K562 (cell line): ENCODE results near the gene AHCYL2. TPM values are rescaled to one million over a fixed set of nuclear protein-coding genes. Genes with fewer than 3 reads are reported as not detected.

ENCODE experiments used
- ATAC-seq: fragments of 200-7000 bp; cut with Tn5 transposase; 3 replicates; pipeline ENCODE4 v1.9.1; 2020; ENCODE audit warnings: moderate library complexity
- BruUV-seq: library from RNA; stranded (reverse); fragments of 400-500 nt; replicated peaks from 2 replicates; lab custom pipeline; 2021; lab: Mats Ljungman, UMichigan
- CTCF ChIA-PET: fragments of 300-600 bp; formaldehyde crosslinking; extraction: SDS; loops from one replicate; lab custom pipeline; 2021; ENCODE audit warnings: low intra/inter-chr PET ratio; lab: Yijun Ruan, JAX
- POLR2A ChIA-PET: fragments of 300-600, 350-650 bp; sonication (Branson Sonifier 250); formaldehyde crosslinking; extraction: SDS; loops from one replicate; lab custom pipeline; 2021; ENCODE audit warnings: antibody characterized with exemption, inconsistent platforms; lab: Yijun Ruan, JAX
- DNase-seq, 4 experiments: peaks; one replicate each; pipeline versions ENCODE4 v3.0.0 to v3.0.0-alpha.2; 2011 to 2018; ENCODE audit warnings: low spot score in 3 of 4, mixed read lengths in 3 of 4; ENCODE audit errors: extremely low read depth in 1 of 4
- FAIRE-seq: peaks from 2 replicates; lab custom pipeline; 2011; peaks lifted over from hg19 to GRCh38; lab: Jason Lieb, UNC
- H2AFZ ChIP-seq: 2 replicates; pipeline ENCODE4 v1.6.0; 2011; ENCODE audit warnings: low read depth, low read length, control low read depth, inconsistent platforms
- H3K27ac ChIP-seq: fragments of 200-600 bp; 3 replicates; pipeline ENCODE4 v1.8.0; 2011; ENCODE audit warnings: low read depth, mild to moderate bottlenecking, control low read depth, inconsistent platforms, low read length, moderate library complexity, mixed read lengths; ENCODE audit errors: extremely low read depth
- H3K27me3 ChIP-seq, 2 experiments: fragments of 300-600 bp in 1 of 2; 2 replicates in 1 of 2; 3 replicates in 1 of 2; pipeline versions ENCODE4 v1.6.0 to v1.8.0; 2011; ENCODE audit warnings: inconsistent platforms in 2 of 2, low read length in 2 of 2, mild to moderate bottlenecking in 1 of 2, mixed read lengths in 1 of 2, moderate library complexity in 1 of 2; ENCODE audit not compliant: control insufficient read depth in 2 of 2, insufficient read depth in 2 of 2
- H3K36me3 ChIP-seq: fragments of 300-600 bp; 3 replicates; pipeline ENCODE4 v1.8.0; 2011; ENCODE audit warnings: mild to moderate bottlenecking, low read length, inconsistent platforms; ENCODE audit not compliant: control insufficient read depth, insufficient read depth
- H3K4me1 ChIP-seq, 2 experiments: fragments of 200-600 bp in 1 of 2; replicated peaks in 1 of 2; 2 replicates in 1 of 2; 3 replicates in 1 of 2; pipeline versions ENCODE4 v1.5.1 to v1.8.0; 2011; ENCODE audit warnings: inconsistent platforms in 2 of 2, low read length in 2 of 2, mild to moderate bottlenecking in 1 of 2, mixed read lengths in 1 of 2, moderate library complexity in 1 of 2; ENCODE audit not compliant: control insufficient read depth in 2 of 2, insufficient read depth in 2 of 2
- H3K4me2 ChIP-seq: 2 replicates; pipeline ENCODE4 v1.6.1; 2011; ENCODE audit warnings: low read length, control low read depth, inconsistent platforms, mixed read lengths; ENCODE audit not compliant: insufficient read depth
- H3K4me3 ChIP-seq: fragments of 200-600 bp; sonication (generic), shearing (Covaris generic); 2 replicates; pipeline ENCODE4 v1.5.1; 2016; ENCODE audit warnings: control low read depth, inconsistent platforms
- H3K79me2 ChIP-seq: fragments of 200-600 bp; 3 replicates; pipeline ENCODE4 v1.8.0; 2011; ENCODE audit warnings: low read length, inconsistent platforms; ENCODE audit not compliant: control insufficient read depth, insufficient read depth
- H3K9ac ChIP-seq, 2 experiments: 2 replicates each; pipeline versions ENCODE4 v1.6.0 to v1.6.1; 2011; ENCODE audit warnings: low read depth in 2 of 2, low read length in 2 of 2, control low read depth in 1 of 2, inconsistent platforms in 1 of 2, mild to moderate bottlenecking in 1 of 2, mixed read lengths in 1 of 2; ENCODE audit not compliant: insufficient read depth in 1 of 2
- H3K9me1 ChIP-seq: one replicate; pipeline ENCODE4 v1.6.0; 2011; ENCODE audit warnings: inconsistent platforms, mild to moderate bottlenecking, low read length, moderate library complexity; ENCODE audit not compliant: control insufficient read depth, insufficient read depth
- H3K9me3 ChIP-seq: replicated peaks from 2 replicates; pipeline ENCODE4 v1.5.1; 2011; ENCODE audit warnings: low read depth, low read length, inconsistent platforms; ENCODE audit not compliant: control insufficient read depth, insufficient read depth
- H4K20me1 ChIP-seq: replicated peaks from 2 replicates; pipeline ENCODE4 v1.6.1; 2011; ENCODE audit warnings: low read length, inconsistent platforms, mixed read lengths; ENCODE audit not compliant: control insufficient read depth, insufficient read depth
- ATF7 ChIP-seq: fragments of 450-650 bp; IDR thresholded peaks from 2 replicates; pipeline ENCODE4 v1.7.1; 2014; ENCODE audit warnings: mild to moderate bottlenecking, moderate library complexity
- BRD9 ChIP-seq: fragments of 450-650 bp; IDR thresholded peaks from 2 replicates; pipeline ENCODE4 v1.6.1; 2018; ENCODE audit warnings: low read depth; ENCODE audit not compliant: partially characterized antibody
- ETV1 ChIP-seq: fragments of 450-650 bp; conservative IDR thresholded peaks from 2 replicates; pipeline ENCODE4 v1.6.1; 2016; ENCODE audit warnings: missing genetic modification characterization, control low read depth, low read depth, missing compliant biosample characterization
- HMG20A ChIP-seq: fragments of 450-650 bp; formaldehyde crosslinking; conservative IDR thresholded peaks from 2 replicates; pipeline ENCODE4 v1.4.0; 2020; ENCODE audit warnings: mild to moderate bottlenecking, mixed read lengths
- MTF1 ChIP-seq: fragments of 250-450 bp; sonication (Bioruptor Pico); IDR thresholded peaks from 2 replicates; pipeline ENCODE4 v1.9.0; 2021; ENCODE audit warnings: moderate library complexity, mild to moderate bottlenecking, inconsistent platforms, borderline replicate concordance
- NELFE ChIP-seq: IDR thresholded peaks from 2 replicates; pipeline ENCODE4 v1.6.1; 2011; ENCODE audit warnings: mild to moderate bottlenecking; ENCODE audit not compliant: insufficient read depth, insufficient read length
- NR2F6 ChIP-seq: fragments of 450-650 bp; formaldehyde crosslinking; IDR thresholded peaks from 2 replicates; pipeline ENCODE4 v1.4.0; 2020; ENCODE audit warnings: mild to moderate bottlenecking
- SAP30 ChIP-seq: fragments of 200-600 bp; sonication (generic); IDR thresholded peaks from 2 replicates; pipeline ENCODE4 v1.6.1; 2012; ENCODE audit warnings: borderline replicate concordance, low read depth, mild to moderate bottlenecking, moderate library complexity, low read length, control low read depth, inconsistent platforms; ENCODE audit not compliant: insufficient read depth, poor library complexity, severe bottlenecking
- SMARCA4 ChIP-seq: fragments of 450-650 bp; IDR thresholded peaks from 2 replicates; pipeline ENCODE4 v1.6.1; 2016
- ZFP1 ChIP-seq: fragments of 450-650 bp; formaldehyde crosslinking; IDR thresholded peaks from 2 replicates; pipeline ENCODE4 v1.4.0; 2020; ENCODE audit warnings: mild to moderate bottlenecking, mixed read lengths
- ZNF766 ChIP-seq: fragments of 200-800 bp; sonication (Bioruptor generic); conservative IDR thresholded peaks from 2 replicates; pipeline ENCODE4 v1.6.1; 2016; ENCODE audit warnings: missing genetic modification characterization, missing compliant biosample characterization
- WGBS: fragments of 100-300 bp; shearing (Covaris generic); methylation state at CpG from one replicate; pipeline ENCODE4 v1.1.6; 2016; ENCODE audit warnings: low coverage, mixed read lengths; ENCODE audit not compliant: insufficient coverage; ENCODE audit errors: missing lambda C conversion rate; 5-methylcytosine and 5-hydroxymethylcytosine counted together
- in situ Hi-C: fragments of 300-500 bp; cut with MboI; formaldehyde crosslinking; loops from 4 replicates; pipeline ENCODE4 v1.15.0; 2018; ENCODE audit warnings: inconsistent platforms, mixed read lengths
- intact Hi-C: fragments of 100-400 bp; cut with micrococcal nuclease; formaldehyde crosslinking; loops from 2 replicates; pipeline ENCODE4 v1.14.2; 2022
- polyA plus RNA-seq, 8 experiments: library from polyadenylated mRNA; depleted of rRNA in 4 of 8; stranded (reverse) in 5 of 8; unstranded in 3 of 8; fragments of >200 nt; fragmentation: Nextera tagmentation in 2 of 8; fragmentation: Illumina TruSeq in 1 of 8; extraction: Ambion mirVana in 2 of 8; extraction: Trizol in 1 of 8; gene quantifications; 2 replicates each; pipeline versions ENCODE4 v1.2.1 to v1.2.3, GENCODE V29; 2011 to 2014; ENCODE audit warnings: inconsistent platforms in 1 of 8, missing spikeins in 1 of 8
- total RNA-seq, 7 experiments: library from RNA; depleted of rRNA in 6 of 7; stranded (reverse); fragments of >200 nt in 6 of 7; fragmentation: Illumina TruSeq in 2 of 7; extraction: Trizol in 2 of 7; gene quantifications; 2 replicates each; pipeline versions ENCODE4 v1.2.1 to v1.2.3, GENCODE V29; 2011 to 2021; ENCODE audit warnings: low replicate concordance in 1 of 7
- TF ChIP-seq, protein P1 (sequence below): sonication (generic); formaldehyde crosslinking; IDR thresholded peaks from 2 replicates; pipeline ENCODE4 v1.8.1; 2022; ENCODE audit warnings: missing genetic modification reagents

The AHCYL2 gene
- total and polyA plus RNA-seq, 9 of the 15 experiments (the other 6 are each of a cell fraction or from before 2014, with no cell fraction given): 0.93 to 10.5 (median 5.2) TPM

DNA sequence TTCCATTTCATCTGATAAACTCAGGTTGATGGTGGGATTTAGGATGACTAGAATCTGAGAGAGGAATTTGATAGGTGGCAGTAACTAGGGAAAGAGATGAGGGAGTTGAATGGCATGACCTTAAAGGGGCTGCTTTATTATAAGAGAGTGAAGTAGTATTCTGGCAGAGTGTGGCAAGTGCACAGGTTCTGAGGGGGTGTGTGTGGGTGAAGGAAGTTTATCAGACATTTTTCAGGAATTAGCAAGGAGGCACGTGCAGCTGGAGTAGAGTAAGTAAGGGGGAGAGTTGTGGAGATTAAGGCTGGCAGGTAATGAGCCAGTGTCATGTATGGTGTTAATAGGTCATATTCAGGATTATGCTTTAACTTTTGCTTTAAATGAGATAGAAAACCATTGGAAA lies 40.5 kb downstream of the AHCYL2 start:
- POLR2A ChIA-PET: interaction anchor here (0.6 to 1.2 kb wide), 2 partner anchors 12 to 24 kb away, joined by 3 read pairs; no protein-coding TSS in a partner anchor
- H3K9me3 ChIP-seq: no peaks in the 10 kb centered on the region
- H3K9me1 ChIP-seq: no peaks in the 10 kb centered on the region
- no TSS peak for BruUV-seq
- in situ Hi-C loops: no loop called here
- WGBS: 0% methylated on average over 1 of the region's 1 CpG
- FAIRE-seq (no peak), DNase-seq (no peak), ATAC-seq (no peak)
- no peak overlapping the region for H3K27ac ChIP-seq
- no peak for TF ChIP-seq MTF1 (CRISPR knock-in tag)
- TF ChIP-seq ZNF766: no peak
- TF ChIP-seq SAP30: no peak
- TF ChIP-seq HMG20A (CRISPR knock-in tag): no peak
- TF ChIP-seq NELFE: no peak
- TF ChIP-seq ETV1 (tag): no peak
- TF ChIP-seq SMARCA4: no peak
- no peak for TF ChIP-seq ATF7
- TF ChIP-seq, protein P1, sequence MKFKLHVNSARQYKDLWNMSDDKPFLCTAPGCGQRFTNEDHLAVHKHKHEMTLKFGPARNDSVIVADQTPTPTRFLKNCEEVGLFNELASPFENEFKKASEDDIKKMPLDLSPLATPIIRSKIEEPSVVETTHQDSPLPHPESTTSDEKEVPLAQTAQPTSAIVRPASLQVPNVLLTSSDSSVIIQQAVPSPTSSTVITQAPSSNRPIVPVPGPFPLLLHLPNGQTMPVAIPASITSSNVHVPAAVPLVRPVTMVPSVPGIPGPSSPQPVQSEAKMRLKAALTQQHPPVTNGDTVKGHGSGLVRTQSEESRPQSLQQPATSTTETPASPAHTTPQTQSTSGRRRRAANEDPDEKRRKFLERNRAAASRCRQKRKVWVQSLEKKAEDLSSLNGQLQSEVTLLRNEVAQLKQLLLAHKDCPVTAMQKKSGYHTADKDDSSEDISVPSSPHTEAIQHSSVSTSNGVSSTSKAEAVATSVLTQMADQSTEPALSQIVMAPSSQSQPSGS (CRISPR knock-in tag): no peak
- TF ChIP-seq NR2F6 (CRISPR knock-in tag): no peak
- no peak for TF ChIP-seq ZFP1
- TF ChIP-seq BRD9: no peak
- H3K4me2 ChIP-seq: no peak overlapping the region
- no peak overlapping the region for H3K9ac ChIP-seq
- no peak overlapping the region for H2AFZ ChIP-seq
- no peaks in the 10 kb centered on the region; a peak in 1 of 5 replicates for H3K4me1 ChIP-seq
- no peaks in the 10 kb centered on the region for H3K36me3 ChIP-seq
- no peaks in the 10 kb centered on the region; a peak in 1 of 5 replicates for H3K27me3 ChIP-seq
- intact Hi-C loops: no loop called here
- no peaks in the 10 kb centered on the region for H3K79me2 ChIP-seq
- H4K20me1 ChIP-seq: no peaks in the 10 kb centered on the region
- CTCF ChIA-PET: no interaction called here
- H3K4me3 ChIP-seq: no peak overlapping the region
